K562 (cell line): ENCODE data around the gene IL6ST. TPM values are rescaled to one million over a fixed set of nuclear protein-coding genes. Genes with fewer than 3 reads are reported as not detected.

ENCODE experiments used
- ATAC-seq: fragments of 200-7000 bp; cut with Tn5 transposase; 3 replicates; pipeline ENCODE4 v1.9.1; 2020; ENCODE audit warnings: moderate library complexity
- BruUV-seq: library from RNA; stranded (reverse); fragments of 400-500 nt; replicated peaks from 2 replicates; lab custom pipeline; 2021; lab: Mats Ljungman, UMichigan
- CTCF ChIA-PET: fragments of 300-600 bp; formaldehyde crosslinking; extraction: SDS; loops from one replicate; lab custom pipeline; 2021; ENCODE audit warnings: low intra/inter-chr PET ratio; lab: Yijun Ruan, JAX
- POLR2A ChIA-PET: fragments of 300-600, 350-650 bp; sonication (Branson Sonifier 250); formaldehyde crosslinking; extraction: SDS; loops from one replicate; lab custom pipeline; 2021; ENCODE audit warnings: antibody characterized with exemption, inconsistent platforms; lab: Yijun Ruan, JAX
- DNase-seq, 4 experiments: peaks; one replicate each; pipeline versions ENCODE4 v3.0.0 to v3.0.0-alpha.2; 2011 to 2018; ENCODE audit warnings: low spot score in 3 of 4, mixed read lengths in 3 of 4; ENCODE audit errors: extremely low read depth in 1 of 4
- FAIRE-seq: peaks from 2 replicates; lab custom pipeline; 2011; peaks lifted over from hg19 to GRCh38; lab: Jason Lieb, UNC
- H2AFZ ChIP-seq: 2 replicates; pipeline ENCODE4 v1.6.0; 2011; ENCODE audit warnings: low read depth, low read length, control low read depth, inconsistent platforms
- H3K27ac ChIP-seq: fragments of 200-600 bp; 3 replicates; pipeline ENCODE4 v1.8.0; 2011; ENCODE audit warnings: low read depth, mild to moderate bottlenecking, control low read depth, inconsistent platforms, low read length, moderate library complexity, mixed read lengths; ENCODE audit errors: extremely low read depth
- H3K27me3 ChIP-seq, 2 experiments: fragments of 300-600 bp in 1 of 2; 2 replicates in 1 of 2; 3 replicates in 1 of 2; pipeline versions ENCODE4 v1.6.0 to v1.8.0; 2011; ENCODE audit warnings: inconsistent platforms in 2 of 2, low read length in 2 of 2, mild to moderate bottlenecking in 1 of 2, mixed read lengths in 1 of 2, moderate library complexity in 1 of 2; ENCODE audit not compliant: control insufficient read depth in 2 of 2, insufficient read depth in 2 of 2
- H3K36me3 ChIP-seq: fragments of 300-600 bp; 3 replicates; pipeline ENCODE4 v1.8.0; 2011; ENCODE audit warnings: mild to moderate bottlenecking, low read length, inconsistent platforms; ENCODE audit not compliant: control insufficient read depth, insufficient read depth
- H3K4me1 ChIP-seq, 2 experiments: fragments of 200-600 bp in 1 of 2; replicated peaks in 1 of 2; 2 replicates in 1 of 2; 3 replicates in 1 of 2; pipeline versions ENCODE4 v1.5.1 to v1.8.0; 2011; ENCODE audit warnings: inconsistent platforms in 2 of 2, low read length in 2 of 2, mild to moderate bottlenecking in 1 of 2, mixed read lengths in 1 of 2, moderate library complexity in 1 of 2; ENCODE audit not compliant: control insufficient read depth in 2 of 2, insufficient read depth in 2 of 2
- H3K4me2 ChIP-seq: 2 replicates; pipeline ENCODE4 v1.6.1; 2011; ENCODE audit warnings: low read length, control low read depth, inconsistent platforms, mixed read lengths; ENCODE audit not compliant: insufficient read depth
- H3K4me3 ChIP-seq: fragments of 200-600 bp; sonication (generic), shearing (Covaris generic); 2 replicates; pipeline ENCODE4 v1.5.1; 2016; ENCODE audit warnings: control low read depth, inconsistent platforms
- H3K79me2 ChIP-seq: fragments of 200-600 bp; 3 replicates; pipeline ENCODE4 v1.8.0; 2011; ENCODE audit warnings: low read length, inconsistent platforms; ENCODE audit not compliant: control insufficient read depth, insufficient read depth
- H3K9ac ChIP-seq, 2 experiments: 2 replicates each; pipeline versions ENCODE4 v1.6.0 to v1.6.1; 2011; ENCODE audit warnings: low read depth in 2 of 2, low read length in 2 of 2, control low read depth in 1 of 2, inconsistent platforms in 1 of 2, mild to moderate bottlenecking in 1 of 2, mixed read lengths in 1 of 2; ENCODE audit not compliant: insufficient read depth in 1 of 2
- H3K9me1 ChIP-seq: one replicate; pipeline ENCODE4 v1.6.0; 2011; ENCODE audit warnings: inconsistent platforms, mild to moderate bottlenecking, low read length, moderate library complexity; ENCODE audit not compliant: control insufficient read depth, insufficient read depth
- H3K9me3 ChIP-seq: replicated peaks from 2 replicates; pipeline ENCODE4 v1.5.1; 2011; ENCODE audit warnings: low read depth, low read length, inconsistent platforms; ENCODE audit not compliant: control insufficient read depth, insufficient read depth
- H4K20me1 ChIP-seq: replicated peaks from 2 replicates; pipeline ENCODE4 v1.6.1; 2011; ENCODE audit warnings: low read length, inconsistent platforms, mixed read lengths; ENCODE audit not compliant: control insufficient read depth, insufficient read depth
- ETV1 ChIP-seq: fragments of 450-650 bp; conservative IDR thresholded peaks from 2 replicates; pipeline ENCODE4 v1.6.1; 2016; ENCODE audit warnings: missing genetic modification characterization, control low read depth, low read depth, missing compliant biosample characterization
- GTF2A2 ChIP-seq: IDR thresholded peaks from 2 replicates; pipeline ENCODE4 v1.6.1; 2016; ENCODE audit warnings: mild to moderate bottlenecking, missing genetic modification characterization, missing compliant biosample characterization
- HMG20A ChIP-seq: fragments of 450-650 bp; formaldehyde crosslinking; conservative IDR thresholded peaks from 2 replicates; pipeline ENCODE4 v1.4.0; 2020; ENCODE audit warnings: mild to moderate bottlenecking, mixed read lengths
- MEF2A ChIP-seq: IDR thresholded peaks from 2 replicates; pipeline ENCODE4 v1.6.1; 2011; ENCODE audit warnings: low read depth, mild to moderate bottlenecking, low read length, moderate library complexity; ENCODE audit not compliant: control insufficient read depth
- NFE2 ChIP-seq: IDR thresholded peaks from 2 replicates; pipeline ENCODE4 v1.6.1; 2014; ENCODE audit warnings: antibody characterized with exemption, low read depth
- NR2F6 ChIP-seq: fragments of 450-650 bp; formaldehyde crosslinking; IDR thresholded peaks from 2 replicates; pipeline ENCODE4 v1.4.0; 2020; ENCODE audit warnings: mild to moderate bottlenecking
- POLR2A ChIP-seq: fragments of 450-650 bp; conservative IDR thresholded peaks from 2 replicates; pipeline ENCODE4 v1.6.1; 2016
- RBM15 ChIP-seq: fragments of 200-400 bp; formaldehyde crosslinking; IDR thresholded peaks from 2 replicates; pipeline ENCODE4 v1.6.1; 2018; ENCODE audit warnings: mild to moderate bottlenecking, low read length, moderate library complexity; ENCODE audit not compliant: insufficient read depth
- SNRNP70 ChIP-seq: fragments of 200-400 bp; formaldehyde crosslinking; optimal IDR thresholded peaks from 2 replicates; pipeline ENCODE3; 2017; ENCODE audit warnings: low read depth, low read length
- USF2 ChIP-seq: sonication (generic); formaldehyde crosslinking; IDR thresholded peaks from 2 replicates; pipeline ENCODE4 v1.5.0; 2020; ENCODE audit warnings: missing genetic modification reagents
- ZC3H4 ChIP-seq: sonication (generic); formaldehyde crosslinking; IDR thresholded peaks from 2 replicates; pipeline ENCODE4 v1.9.0; 2021; ENCODE audit warnings: missing genetic modification reagents, borderline replicate concordance
- ZHX1 ChIP-seq: fragments of 150-350 bp; conservative IDR thresholded peaks from 2 replicates; pipeline ENCODE4 v1.6.1; 2014; ENCODE audit warnings: low read length
- ZNF175 ChIP-seq: fragments of 200-800 bp; sonication (Bioruptor generic); IDR thresholded peaks from 2 replicates; pipeline ENCODE4 v1.6.1; 2016; ENCODE audit warnings: low read depth, mild to moderate bottlenecking, missing genetic modification characterization, missing compliant biosample characterization
- ZNF41 ChIP-seq: fragments of 250-450 bp; sonication (Bioruptor Pico); conservative IDR thresholded peaks from 2 replicates; pipeline ENCODE4 v1.4.0; 2020; ENCODE audit warnings: mild to moderate bottlenecking
- in situ Hi-C: fragments of 300-500 bp; cut with MboI; formaldehyde crosslinking; loops from 4 replicates; pipeline ENCODE4 v1.15.0; 2018; ENCODE audit warnings: inconsistent platforms, mixed read lengths
- intact Hi-C: fragments of 100-400 bp; cut with micrococcal nuclease; formaldehyde crosslinking; loops from 2 replicates; pipeline ENCODE4 v1.14.2; 2022
- polyA plus RNA-seq, 8 experiments: library from polyadenylated mRNA; depleted of rRNA in 4 of 8; stranded (reverse) in 5 of 8; unstranded in 3 of 8; fragments of >200 nt; fragmentation: Nextera tagmentation in 2 of 8; fragmentation: Illumina TruSeq in 1 of 8; extraction: Ambion mirVana in 2 of 8; extraction: Trizol in 1 of 8; gene quantifications; 2 replicates each; pipeline versions ENCODE4 v1.2.1 to v1.2.3, GENCODE V29; 2011 to 2014; ENCODE audit warnings: inconsistent platforms in 1 of 8, missing spikeins in 1 of 8
- total RNA-seq, 7 experiments: library from RNA; depleted of rRNA in 6 of 7; stranded (reverse); fragments of >200 nt in 6 of 7; fragmentation: Illumina TruSeq in 2 of 7; extraction: Trizol in 2 of 7; gene quantifications; 2 replicates each; pipeline versions ENCODE4 v1.2.1 to v1.2.3, GENCODE V29; 2011 to 2021; ENCODE audit warnings: low replicate concordance in 1 of 7
- TF ChIP-seq, protein P1 (sequence below): IDR thresholded peaks from 2 replicates; pipeline ENCODE4 v1.6.1; 2016; ENCODE audit warnings: missing genetic modification characterization, missing compliant biosample characterization
- TF ChIP-seq, protein P2 (sequence below): IDR thresholded peaks from 2 replicates; pipeline ENCODE4 v1.6.1; 2014; ENCODE audit warnings: antibody characterized with exemption

Gene IL6ST
- total and polyA plus RNA-seq, 9 of the 15 experiments (the other 6 are each of a cell fraction or from before 2014, with no cell fraction given), result 2.0 to 27.0 (median 7.9) TPM

- ChIA-PET POLR2A (no interaction called here), CTCF (no interaction called here)
- H3K9me1 ChIP-seq, result no peaks in the 10 kb centered on the region
- H3K27me3 ChIP-seq, result no peaks in the 10 kb centered on the region
- no peaks in the 10 kb centered on the region for H3K36me3 ChIP-seq
- in situ Hi-C loops, result no loop called here
- H3K9ac ChIP-seq, result no peak overlapping the region
- intact Hi-C loops, result no loop called here
- H3K9me3 ChIP-seq, result no peaks in the 10 kb centered on the region
- ATAC-seq (no peak), FAIRE-seq (no peak), DNase-seq (no peak)
- H4K20me1 ChIP-seq, result no peaks in the 10 kb centered on the region
- no peak overlapping the region for H3K27ac ChIP-seq
- H3K4me1 ChIP-seq, result no peaks in the 10 kb centered on the region
- no peak overlapping the region for H2AFZ ChIP-seq
- no TSS peak for BruUV-seq
- H3K79me2 ChIP-seq, result no peaks in the 10 kb centered on the region
- H3K4me2 ChIP-seq, result no peak overlapping the region
- no peak overlapping the region for H3K4me3 ChIP-seq
- TF ChIP-seq ZC3H4 (CRISPR knock-in tag) (no peak), HMG20A (CRISPR knock-in tag) (no peak), NR2F6 (CRISPR knock-in tag) (no peak), MEF2A (no peak), NFE2 (no peak), ETV1 (tag) (no peak), GTF2A2 (no peak), RBM15 (no peak), USF2 (CRISPR knock-in tag) (no peak), ZHX1 (no peak), ZNF41 (CRISPR knock-in tag) (no peak), ZNF175 (no peak), POLR2A (no peak), SNRNP70 (no peak)
- TF ChIP-seq, protein P1, sequence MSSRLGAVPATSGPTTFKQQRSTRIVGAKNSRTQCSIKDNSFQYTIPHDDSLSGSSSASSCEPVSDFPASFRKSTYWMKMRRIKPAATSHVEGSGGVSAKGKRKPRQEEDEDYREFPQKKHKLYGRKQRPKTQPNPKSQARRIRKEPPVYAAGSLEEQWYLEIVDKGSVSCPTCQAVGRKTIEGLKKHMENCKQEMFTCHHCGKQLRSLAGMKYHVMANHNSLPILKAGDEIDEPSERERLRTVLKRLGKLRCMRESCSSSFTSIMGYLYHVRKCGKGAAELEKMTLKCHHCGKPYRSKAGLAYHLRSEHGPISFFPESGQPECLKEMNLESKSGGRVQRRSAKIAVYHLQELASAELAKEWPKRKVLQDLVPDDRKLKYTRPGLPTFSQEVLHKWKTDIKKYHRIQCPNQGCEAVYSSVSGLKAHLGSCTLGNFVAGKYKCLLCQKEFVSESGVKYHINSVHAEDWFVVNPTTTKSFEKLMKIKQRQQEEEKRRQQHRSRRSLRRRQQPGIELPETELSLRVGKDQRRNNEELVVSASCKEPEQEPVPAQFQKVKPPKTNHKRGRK (tag), result no peak
- TF ChIP-seq, protein P2, sequence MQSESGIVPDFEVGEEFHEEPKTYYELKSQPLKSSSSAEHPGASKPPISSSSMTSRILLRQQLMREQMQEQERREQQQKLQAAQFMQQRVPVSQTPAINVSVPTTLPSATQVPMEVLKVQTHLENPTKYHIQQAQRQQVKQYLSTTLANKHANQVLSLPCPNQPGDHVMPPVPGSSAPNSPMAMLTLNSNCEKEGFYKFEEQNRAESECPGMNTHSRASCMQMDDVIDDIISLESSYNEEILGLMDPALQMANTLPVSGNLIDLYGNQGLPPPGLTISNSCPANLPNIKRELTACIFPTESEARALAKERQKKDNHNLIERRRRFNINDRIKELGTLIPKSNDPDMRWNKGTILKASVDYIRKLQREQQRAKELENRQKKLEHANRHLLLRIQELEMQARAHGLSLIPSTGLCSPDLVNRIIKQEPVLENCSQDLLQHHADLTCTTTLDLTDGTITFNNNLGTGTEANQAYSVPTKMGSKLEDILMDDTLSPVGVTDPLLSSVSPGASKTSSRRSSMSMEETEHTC, result no peak
Observed at GRCh38 chr5:55966284-55966683, 28.5 kb downstream of the IL6ST start.
